Erythroblast (primary cell): ENCODE results near the gene COBL.

Source experiments
- DNase-seq, 2 experiments: peaks; one replicate each; lab custom pipeline; 2025; lab: John Stamatoyannopoulos, UW
- GATA1 ChIP-seq: IDR thresholded peaks from 2 replicates; pipeline ENCODE4 v1.6.1; 2011; ENCODE audit warnings: low read depth, mild to moderate bottlenecking, control low read depth, low read length, moderate library complexity
- POLR2A ChIP-seq: IDR thresholded peaks from 2 replicates; pipeline ENCODE4 v1.6.1; 2011; ENCODE audit warnings: mild to moderate bottlenecking, low read length

The COBL gene

DNA sequence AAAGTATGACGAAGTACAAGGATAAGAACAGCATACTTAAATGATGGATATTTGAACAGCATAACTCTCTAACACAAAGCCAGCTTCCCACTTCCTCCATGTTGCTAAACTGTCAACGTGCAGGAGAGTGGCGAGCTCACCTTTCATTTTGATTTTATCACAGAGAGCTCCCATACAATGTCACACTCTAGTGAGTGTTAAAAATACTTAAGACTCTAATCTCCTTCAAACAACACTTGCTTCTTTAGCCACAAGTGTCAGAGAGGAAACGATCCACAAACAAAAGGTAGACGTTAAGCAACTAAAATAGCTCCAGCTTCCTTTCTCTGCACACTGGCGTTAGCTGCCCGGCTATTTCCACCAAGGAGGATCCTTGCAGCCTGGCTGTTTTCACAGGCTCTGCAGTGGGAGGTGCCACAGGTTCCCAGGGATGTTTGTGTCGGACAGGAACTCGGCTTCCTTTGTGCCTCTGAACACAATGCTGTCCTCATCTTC lies 194.6 kb downstream of the COBL start:
- no peak for DNase-seq
- TF ChIP-seq GATA1 (no peak), POLR2A (no peak)

DNA sequence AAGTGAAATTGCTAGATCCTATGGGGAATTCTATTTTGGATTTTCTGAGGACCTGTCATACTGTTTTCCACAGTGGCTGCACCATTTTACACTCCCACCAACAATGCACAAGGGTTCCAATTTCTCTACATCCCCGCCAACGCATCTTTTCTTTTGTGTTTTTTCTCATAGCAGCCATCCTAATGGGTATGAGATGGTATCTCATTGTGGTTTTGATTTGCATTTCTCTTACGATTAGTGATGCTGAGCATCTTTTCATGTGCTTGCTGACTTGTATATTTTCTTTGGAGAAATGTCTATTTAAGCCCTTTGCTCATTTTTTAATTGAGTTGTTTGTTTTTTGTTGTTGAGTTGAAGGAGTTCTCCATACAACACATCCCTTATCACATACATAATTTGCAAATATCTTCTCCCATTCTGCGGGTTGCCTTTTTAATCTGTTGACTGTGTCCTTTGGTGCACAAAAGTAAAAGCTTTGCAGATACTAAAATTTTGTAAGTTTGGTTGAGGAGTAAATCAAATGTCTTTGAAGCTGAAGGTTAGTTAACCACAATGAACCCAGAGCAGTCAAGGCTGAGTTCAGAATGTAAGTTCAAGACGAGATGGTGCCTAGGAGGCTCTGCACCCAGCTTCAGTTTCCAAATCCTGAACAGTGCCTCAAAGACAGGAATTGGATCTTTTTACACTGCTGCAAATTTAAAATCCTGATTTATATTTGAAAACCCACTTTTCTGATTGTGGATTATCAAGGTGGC lies 195.4 kb downstream of the COBL start:
- TF ChIP-seq GATA1 (no peak), POLR2A (no peak)
- DNase-seq: no peak

DNA sequence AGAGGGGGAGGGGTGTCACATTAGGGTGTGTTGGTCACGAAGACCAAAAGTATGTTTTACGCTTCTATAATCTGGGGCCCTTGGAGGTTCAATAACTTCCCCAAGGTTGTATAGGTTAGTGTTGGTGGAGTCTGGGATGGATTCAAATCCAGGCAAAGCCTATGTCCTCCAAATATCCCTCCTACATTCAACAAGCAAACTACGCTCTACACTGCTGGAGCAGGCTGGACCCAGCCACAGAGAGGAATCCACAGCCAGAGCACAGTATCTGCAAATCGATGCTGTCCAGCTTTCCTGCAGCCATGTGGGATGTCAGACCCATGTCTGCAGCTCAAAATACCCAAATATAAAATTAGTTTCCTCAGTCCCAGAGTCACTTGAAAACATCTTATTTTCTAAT lies 198.0 kb downstream of the COBL start:
- TF ChIP-seq POLR2A (no peak), GATA1 (no peak)
- DNase-seq: no peak

DNA sequence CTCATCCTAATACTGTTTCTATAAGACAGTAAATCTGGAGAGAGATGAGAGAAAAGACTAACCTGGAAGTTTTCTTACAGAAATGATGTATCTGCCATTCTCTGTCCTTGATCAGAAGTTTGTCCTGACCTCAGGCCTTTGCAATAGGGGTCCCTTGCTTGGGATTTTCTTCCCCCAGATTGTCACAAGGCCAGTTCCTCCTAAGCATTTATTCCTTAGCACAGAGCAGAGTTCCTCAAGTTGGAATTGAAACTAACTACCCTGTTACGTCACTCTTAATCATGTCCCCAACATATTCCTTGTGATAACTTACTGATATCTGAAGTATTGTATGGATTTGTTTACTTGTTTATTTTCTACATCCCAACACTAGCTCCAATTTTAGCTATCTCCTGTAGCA lies 202.1 kb downstream of the COBL start:
- DNase-seq: no peak
- no peak for TF ChIP-seq GATA1

DNA sequence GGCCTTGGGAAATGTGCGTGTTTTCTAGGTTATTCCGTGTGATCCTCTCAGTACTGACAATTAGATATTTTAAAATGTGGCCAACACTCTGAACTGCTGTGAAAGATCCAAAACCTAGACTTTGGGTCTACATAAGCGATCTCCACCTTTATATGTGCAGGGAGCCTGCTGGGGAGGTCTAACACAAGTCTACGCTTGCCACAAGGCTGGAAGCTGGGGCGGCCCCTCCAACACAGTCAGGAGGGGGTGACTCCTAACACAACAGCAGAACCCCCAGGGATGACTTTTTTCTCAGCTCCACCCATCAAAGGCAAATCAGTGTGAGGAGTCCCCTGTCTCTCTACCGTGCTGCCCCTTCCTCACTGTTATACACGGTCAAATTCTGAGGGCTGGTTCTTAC lies 202.6 kb downstream of the COBL start:
- no peak for DNase-seq
- TF ChIP-seq POLR2A: no peak
- no peak for TF ChIP-seq GATA1

DNA sequence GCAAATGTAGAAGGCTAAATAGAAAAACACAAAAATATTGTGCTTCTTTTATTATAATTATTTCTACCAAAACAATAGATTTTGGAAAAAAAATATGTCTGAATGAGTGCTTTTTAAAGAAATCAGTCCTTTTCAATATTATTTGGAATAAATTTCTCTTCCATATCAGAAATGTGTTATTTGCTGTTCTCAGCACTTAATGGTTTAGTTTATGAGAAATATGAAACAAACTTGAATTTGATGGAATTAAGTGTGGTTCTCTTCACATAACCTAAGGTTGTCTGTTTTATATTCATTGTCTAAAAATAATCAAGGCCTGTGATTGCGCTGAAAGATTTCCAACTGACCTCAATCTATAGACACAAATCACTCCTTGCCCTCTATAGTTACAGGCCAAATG lies 203.0 kb downstream of the COBL start:
- DNase-seq: no peak
- TF ChIP-seq GATA1 (no peak), POLR2A (no peak)

DNA sequence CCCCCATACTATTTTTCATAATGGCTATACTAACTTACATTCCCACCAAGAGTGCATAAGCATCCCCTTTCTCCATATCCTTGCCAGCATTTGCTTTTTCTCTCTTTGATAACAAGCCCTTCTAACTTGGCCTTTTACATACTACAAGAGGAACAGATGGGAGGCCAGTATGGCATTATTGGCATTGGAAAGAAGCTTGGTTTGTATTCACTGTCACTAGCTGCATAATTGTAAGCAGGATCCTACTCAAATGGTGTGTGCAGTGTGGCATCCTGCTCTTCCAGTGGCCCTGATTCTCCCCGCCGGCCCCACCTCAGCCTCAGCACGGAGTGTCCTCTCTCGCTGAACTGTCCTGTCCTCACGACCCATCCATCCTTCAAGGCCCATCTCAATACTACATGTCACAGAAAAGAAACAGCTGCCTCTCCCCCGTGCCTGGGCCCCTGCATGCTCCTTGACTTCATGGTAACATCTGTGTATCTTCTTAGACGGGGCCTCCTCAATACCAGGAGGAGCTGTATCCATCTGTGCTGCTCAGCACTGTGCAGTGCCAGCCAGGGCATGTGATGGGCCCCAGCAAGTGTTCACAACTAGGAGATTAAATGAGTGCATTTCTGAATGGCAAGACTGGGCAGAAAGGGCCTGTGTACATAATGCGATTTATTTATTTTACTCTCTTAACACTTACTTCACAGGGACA lies 205.2 kb downstream of the COBL start:
- no peak for DNase-seq
- no peak for TF ChIP-seq POLR2A

DNA sequence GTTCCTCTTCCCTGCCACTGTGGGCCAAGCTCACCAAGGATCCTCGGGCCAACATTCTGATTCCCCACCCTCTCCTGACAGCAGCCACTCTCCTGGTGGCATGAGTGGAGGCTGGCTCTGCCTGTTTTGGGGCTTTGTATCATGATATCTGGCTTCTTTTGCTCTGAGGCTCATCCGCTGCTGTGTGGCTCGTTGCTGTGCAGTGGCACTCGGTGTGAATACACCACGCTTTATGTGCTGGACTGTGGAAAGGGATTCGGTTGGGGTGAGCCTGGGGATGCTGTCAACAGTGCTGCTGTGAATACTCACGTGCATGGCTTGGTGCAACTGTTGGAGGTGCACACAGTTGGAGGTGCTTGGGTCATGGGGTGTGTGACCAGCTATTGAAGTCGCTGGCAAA lies 208.5 kb downstream of the COBL start:
- TF ChIP-seq GATA1: no peak
- TF ChIP-seq POLR2A: no peak
- DNase-seq: no peak

DNA sequence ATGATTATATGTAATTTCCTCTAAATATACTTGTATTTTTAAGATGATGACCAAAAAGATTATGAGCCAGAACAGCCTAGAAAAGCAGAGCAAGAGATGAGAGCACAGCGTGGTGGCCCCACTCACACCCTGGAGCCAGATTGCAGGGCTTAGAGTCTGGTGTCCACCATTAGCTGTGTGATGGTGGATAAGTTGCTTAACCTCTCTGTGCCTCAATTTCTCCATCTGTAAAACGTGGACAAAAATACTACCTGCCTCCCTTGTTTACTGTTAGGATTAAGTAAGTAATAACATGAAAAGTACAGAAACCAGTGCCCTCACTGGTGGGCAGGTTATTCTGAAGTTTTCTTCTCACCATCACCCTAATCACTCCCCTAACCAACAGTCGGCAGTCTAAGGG lies 212.3 kb downstream of the COBL start:
- TF ChIP-seq GATA1: no peak
- no peak for TF ChIP-seq POLR2A

DNA sequence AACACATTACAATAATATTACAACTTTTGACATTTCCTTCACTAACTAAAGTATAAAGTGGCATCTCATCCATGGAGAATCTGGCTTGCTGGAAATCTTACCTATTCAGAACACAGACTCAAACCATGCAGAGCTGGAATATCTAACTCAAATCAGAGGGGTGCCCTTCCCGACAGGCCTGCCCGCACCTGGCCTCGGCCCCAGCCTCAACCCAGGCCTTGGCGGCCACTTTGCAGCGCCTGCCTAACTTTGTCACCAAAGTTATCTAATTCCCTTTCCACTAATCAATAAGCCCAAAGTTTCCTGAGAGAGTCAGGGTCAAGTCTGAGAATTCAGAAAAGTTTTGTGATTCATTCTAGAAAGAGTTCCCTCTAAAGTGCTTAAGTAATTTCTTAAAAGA lies 212.9 kb downstream of the COBL start:
- TF ChIP-seq GATA1 (no peak), POLR2A (no peak)
- no peak for DNase-seq

More for the DNA sequence above, 212.3 kb downstream of the COBL start:
- DNase-seq: no peak

DNA sequence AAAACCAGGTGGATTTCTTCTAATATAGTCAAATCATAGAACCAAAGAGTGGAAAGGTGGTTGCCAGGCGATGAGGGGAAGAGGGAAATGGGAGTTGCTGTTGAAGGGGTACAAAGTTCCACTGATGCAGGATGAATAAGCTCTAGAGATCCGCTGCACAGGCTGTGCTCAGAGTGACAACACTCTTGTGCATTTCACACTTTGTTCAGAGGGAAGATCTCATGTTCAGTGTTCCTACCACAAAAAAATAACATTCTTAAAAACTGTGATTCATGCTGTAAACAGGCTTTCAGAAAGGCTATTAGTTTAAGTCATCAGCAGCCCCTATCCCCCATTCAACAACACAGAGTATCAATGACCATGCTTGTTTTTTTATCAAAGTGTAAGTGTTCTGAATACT lies 213.8 kb downstream of the COBL start:
- DNase-seq: no peak
- no peak for TF ChIP-seq GATA1
- no peak for TF ChIP-seq POLR2A

DNA sequence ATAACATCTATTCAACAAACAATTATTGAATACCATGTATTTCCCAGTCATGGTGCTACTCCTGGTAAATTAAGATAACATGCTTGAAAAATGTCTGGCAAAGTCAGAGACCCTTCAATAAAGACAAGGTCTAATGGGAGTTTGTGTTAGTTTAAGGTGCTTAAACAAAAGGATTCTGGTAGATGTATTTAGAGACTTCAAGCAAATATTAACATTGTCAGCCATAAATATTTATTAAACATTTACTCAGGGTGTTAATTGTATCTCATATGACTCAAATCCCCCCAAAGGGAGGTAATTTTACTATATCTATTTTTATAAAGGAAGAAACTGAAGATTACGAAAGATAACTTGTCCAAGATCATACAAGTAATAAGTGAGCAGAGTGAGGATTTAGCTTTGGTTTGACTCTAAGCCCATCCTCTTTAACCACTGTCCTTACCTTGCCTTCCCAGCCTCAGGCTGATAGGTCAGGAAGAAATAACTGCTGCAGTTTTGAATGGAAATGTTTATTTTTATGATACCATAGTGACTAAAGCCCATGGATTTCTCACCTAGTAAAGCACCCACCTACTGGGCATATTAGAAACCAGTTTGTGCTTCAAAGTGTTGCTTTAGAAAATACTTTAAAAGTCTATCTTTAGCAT lies 215.4 kb downstream of the COBL start:
- TF ChIP-seq GATA1 (no peak), POLR2A (no peak)
- no peak for DNase-seq

DNA sequence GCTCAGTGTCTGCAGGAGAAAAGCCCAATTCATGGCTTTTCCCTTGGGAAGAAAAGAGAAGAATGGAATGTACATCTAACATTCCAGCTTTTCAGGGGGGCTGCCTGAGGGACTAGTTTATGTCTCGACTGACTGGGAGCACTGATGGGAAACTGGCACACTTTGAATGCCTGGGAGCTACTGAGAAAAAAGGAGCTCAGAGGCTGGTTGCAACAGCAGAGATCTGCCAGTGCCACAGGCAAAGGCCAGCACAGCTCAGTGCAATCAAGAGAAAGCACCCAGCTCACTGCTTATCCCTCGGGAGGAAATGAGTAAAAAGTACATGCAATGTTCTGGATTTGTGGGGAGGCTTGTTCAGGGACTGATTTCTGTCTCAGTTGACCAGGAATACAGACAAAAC lies 226.2 kb downstream of the COBL start:
- TF ChIP-seq POLR2A: no peak
- no peak for TF ChIP-seq GATA1
- DNase-seq: no peak

DNA sequence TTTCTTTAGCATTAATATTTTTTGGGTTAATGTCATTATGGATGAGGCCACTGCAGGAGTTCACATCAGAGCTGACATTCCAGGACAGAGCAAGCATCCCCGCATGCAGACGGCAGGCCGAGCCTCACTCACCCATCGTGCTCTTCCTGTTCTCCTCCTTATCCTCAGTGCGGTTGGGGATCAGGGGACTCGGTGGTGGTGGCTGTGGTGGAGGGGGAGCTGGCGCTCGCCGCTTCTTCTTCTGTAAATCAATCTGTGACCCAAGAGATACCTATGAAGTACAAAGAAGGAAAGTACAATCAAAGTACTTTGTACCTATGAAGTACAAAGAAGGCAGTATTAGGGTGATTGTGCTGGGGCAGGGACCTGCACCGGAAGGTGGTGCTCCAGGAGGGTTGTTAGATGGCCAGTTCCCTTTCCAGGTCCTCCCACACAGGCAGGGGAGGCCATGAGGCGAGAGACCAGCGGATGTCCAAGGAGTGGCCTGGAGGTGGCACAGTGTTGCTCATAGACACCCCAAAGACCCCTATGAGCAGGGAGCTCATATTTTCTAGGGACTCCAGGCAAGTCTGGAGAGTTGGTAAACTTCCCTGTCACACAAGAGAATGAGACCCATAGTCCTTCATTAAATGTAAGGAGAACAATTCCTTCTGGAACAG lies 231.4 kb downstream of the COBL start:
- no peak for TF ChIP-seq GATA1
- TF ChIP-seq POLR2A: no peak
- no peak for DNase-seq
